Osteoblast (primary cell): ENCODE measurements around the gene DYRK1A. TPM values are rescaled to one million over a fixed set of nuclear protein-coding genes. Genes with fewer than 3 reads are reported as not detected.

ENCODE experiments used
- DNase-seq: peaks from one replicate; pipeline ENCODE4 v3.0.0; 2011; ENCODE audit warnings: low spot score, mixed read lengths; ENCODE audit not compliant: insufficient read length; ENCODE audit errors: missing footprints
- H2AFZ ChIP-seq: 2 replicates; pipeline ENCODE4 v1.6.0; 2011; ENCODE audit warnings: mild to moderate bottlenecking, low read length
- H3K27ac ChIP-seq: 2 replicates; pipeline ENCODE4 v1.5.1; 2011; ENCODE audit warnings: mild to moderate bottlenecking, low read depth, low read length, moderate library complexity
- H3K27me3 ChIP-seq: 2 replicates; pipeline ENCODE4 v1.6.0; 2012; ENCODE audit warnings: mild to moderate bottlenecking, control low read depth, inconsistent platforms, low read length, moderate library complexity; ENCODE audit not compliant: insufficient read depth
- H3K36me3 ChIP-seq: 2 replicates; pipeline ENCODE4 v1.5.1; 2011; ENCODE audit warnings: mild to moderate bottlenecking, low read length, control low read depth, moderate library complexity; ENCODE audit not compliant: insufficient read depth
- H3K4me1 ChIP-seq: 2 replicates; pipeline ENCODE4 v1.5.1; 2011; ENCODE audit warnings: mild to moderate bottlenecking, low read length, control low read depth, moderate library complexity; ENCODE audit not compliant: insufficient read depth
- H3K4me2 ChIP-seq: 2 replicates; pipeline ENCODE4 v1.6.0; 2011; ENCODE audit warnings: mild to moderate bottlenecking, low read length; ENCODE audit not compliant: insufficient read depth
- H3K4me3 ChIP-seq: fragments of 200-600 bp; sonication (generic); 3 replicates; pipeline ENCODE4 v1.5.1; 2012; ENCODE audit warnings: mild to moderate bottlenecking, low read length, inconsistent platforms; ENCODE audit not compliant: insufficient read depth
- H3K79me2 ChIP-seq: 2 replicates; pipeline ENCODE4 v1.6.0; 2012; ENCODE audit warnings: mild to moderate bottlenecking, low read length, control low read depth, inconsistent platforms; ENCODE audit not compliant: insufficient read depth
- H3K9me3 ChIP-seq: 2 replicates; pipeline ENCODE4 v1.5.1; 2011; ENCODE audit warnings: low read depth, low read length, control low read depth
- H4K20me1 ChIP-seq: 2 replicates; pipeline ENCODE4 v1.6.0; 2012; ENCODE audit warnings: mild to moderate bottlenecking, low read length, control low read depth; ENCODE audit not compliant: insufficient read depth
- total RNA-seq: library from RNA; depleted of rRNA; stranded (reverse); fragments of >200 nt; gene quantifications from 2 replicates; pipeline ENCODE4 v1.2.3, GENCODE V29; 2012
- TF ChIP-seq, protein P1 (sequence below): IDR thresholded peaks from 2 replicates; pipeline ENCODE4 v1.5.1; 2011; ENCODE audit warnings: mild to moderate bottlenecking, low read depth, low read length, moderate library complexity; ENCODE audit errors: extremely low read depth

DYRK1A gene
- total RNA-seq, 1 donor, result 99.2 TPM

DNA sequence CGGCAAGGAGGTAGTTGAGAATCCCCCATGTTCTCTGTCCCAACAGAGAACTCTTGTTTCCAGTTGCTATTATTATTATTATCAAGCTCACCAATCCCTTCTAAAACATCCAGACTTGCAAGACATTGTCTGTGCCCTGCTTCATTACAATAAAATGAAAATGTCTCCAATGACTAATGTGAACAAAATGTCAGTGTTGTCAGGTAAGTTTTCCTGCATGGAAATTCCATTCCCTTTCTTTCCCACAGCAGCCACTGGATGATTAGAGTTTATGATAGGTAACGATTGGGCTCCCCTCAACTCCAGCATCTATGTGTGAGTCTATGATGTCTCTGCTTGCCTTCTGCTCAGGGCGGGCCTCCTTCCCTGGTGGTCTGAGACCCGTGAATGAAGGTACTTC is 8.9 kb upstream of the DYRK1A start:
- DNase-seq, result no peak
- Histone ChIP-seq H3K27me3 (peaks cover 3% of the 10 kb centered on the region), H2AFZ (no peak overlapping the region), H3K4me3 (no peak overlapping the region), H4K20me1 (no peaks in the 10 kb centered on the region), H3K4me1 (peaks cover 9% of the 10 kb centered on the region), H3K9me3 (no peaks in the 10 kb centered on the region), H3K27ac (no peak overlapping the region), H3K4me2 (no peak overlapping the region), H3K79me2 (no peaks in the 10 kb centered on the region), H3K36me3 (no peaks in the 10 kb centered on the region)
- TF ChIP-seq, protein P1, sequence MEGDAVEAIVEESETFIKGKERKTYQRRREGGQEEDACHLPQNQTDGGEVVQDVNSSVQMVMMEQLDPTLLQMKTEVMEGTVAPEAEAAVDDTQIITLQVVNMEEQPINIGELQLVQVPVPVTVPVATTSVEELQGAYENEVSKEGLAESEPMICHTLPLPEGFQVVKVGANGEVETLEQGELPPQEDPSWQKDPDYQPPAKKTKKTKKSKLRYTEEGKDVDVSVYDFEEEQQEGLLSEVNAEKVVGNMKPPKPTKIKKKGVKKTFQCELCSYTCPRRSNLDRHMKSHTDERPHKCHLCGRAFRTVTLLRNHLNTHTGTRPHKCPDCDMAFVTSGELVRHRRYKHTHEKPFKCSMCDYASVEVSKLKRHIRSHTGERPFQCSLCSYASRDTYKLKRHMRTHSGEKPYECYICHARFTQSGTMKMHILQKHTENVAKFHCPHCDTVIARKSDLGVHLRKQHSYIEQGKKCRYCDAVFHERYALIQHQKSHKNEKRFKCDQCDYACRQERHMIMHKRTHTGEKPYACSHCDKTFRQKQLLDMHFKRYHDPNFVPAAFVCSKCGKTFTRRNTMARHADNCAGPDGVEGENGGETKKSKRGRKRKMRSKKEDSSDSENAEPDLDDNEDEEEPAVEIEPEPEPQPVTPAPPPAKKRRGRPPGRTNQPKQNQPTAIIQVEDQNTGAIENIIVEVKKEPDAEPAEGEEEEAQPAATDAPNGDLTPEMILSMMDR, result no peak

DNA sequence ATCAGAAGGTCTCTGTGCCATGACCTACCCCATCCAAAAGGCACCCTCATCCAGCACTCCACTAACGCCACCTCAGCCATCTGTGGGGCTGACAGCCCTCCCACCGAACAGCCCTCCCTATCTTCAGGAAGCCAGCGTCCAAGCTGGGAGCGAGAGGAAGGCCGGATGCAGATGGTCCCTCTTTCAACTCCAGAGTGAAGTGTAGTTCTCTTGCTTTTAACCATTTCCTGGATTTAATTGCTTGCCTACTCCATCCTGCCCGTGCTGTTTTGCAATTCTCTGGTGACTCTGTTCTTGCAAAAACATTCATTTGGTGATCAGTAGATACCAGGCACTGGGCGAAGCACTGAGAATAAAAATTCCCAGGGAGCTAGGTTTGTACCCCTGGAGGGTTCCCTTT is 8.2 kb upstream of the DYRK1A start:
- peaks cover 9% of the 10 kb centered on the region for H3K4me1 ChIP-seq
- TF ChIP-seq, protein P1, result no peak

DNA sequence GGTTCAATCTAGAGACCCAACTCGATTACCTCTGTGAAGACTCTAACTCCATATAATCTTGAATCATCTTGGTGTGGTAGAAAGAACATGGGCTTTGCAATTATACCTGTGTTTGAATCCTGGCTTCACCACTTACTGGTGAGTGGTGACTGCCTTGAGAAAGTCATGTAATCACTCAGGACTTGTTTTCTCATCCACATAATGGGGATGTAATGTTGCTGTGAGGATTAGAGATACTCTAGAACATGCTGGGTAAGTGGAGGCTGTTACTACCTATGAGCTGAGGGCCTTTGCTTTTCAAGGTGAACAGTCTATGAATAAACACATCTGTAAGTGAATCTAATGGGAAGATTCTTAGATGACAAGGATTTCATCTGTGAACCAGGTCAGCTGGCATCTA is 2.6 kb upstream of the DYRK1A start:
- DNase-seq, result no peak
- H3K36me3 ChIP-seq, result no peaks in the 10 kb centered on the region
- H2AFZ ChIP-seq, result no peak overlapping the region
- TF ChIP-seq, protein P1, result no peak
- peaks cover 7% of the 10 kb centered on the region for H4K20me1 ChIP-seq
- H3K4me3 ChIP-seq, result no peak overlapping the region
- H3K79me2 ChIP-seq, result peaks cover 17% of the 10 kb centered on the region
- H3K27me3 ChIP-seq, result no peaks in the 10 kb centered on the region
- peaks cover 12% of the 10 kb centered on the region for H3K4me1 ChIP-seq
- H3K27ac ChIP-seq, result no peak overlapping the region
- H3K4me2 ChIP-seq, result no peak overlapping the region
- H3K9me3 ChIP-seq, result no peaks in the 10 kb centered on the region

More for the DNA sequence above, 8.2 kb upstream of the DYRK1A start:
- Histone ChIP-seq H3K4me2 (peak overlapping the region; percentile 29), H3K27ac (no peak overlapping the region), H4K20me1 (no peaks in the 10 kb centered on the region), H3K36me3 (no peaks in the 10 kb centered on the region), H3K9me3 (no peaks in the 10 kb centered on the region), H3K79me2 (no peaks in the 10 kb centered on the region), H2AFZ (peak overlapping the region; percentile 80), H3K27me3 (peaks cover 3% of the 10 kb centered on the region), H3K4me3 (no peak overlapping the region)
- no peak for DNase-seq

DNA sequence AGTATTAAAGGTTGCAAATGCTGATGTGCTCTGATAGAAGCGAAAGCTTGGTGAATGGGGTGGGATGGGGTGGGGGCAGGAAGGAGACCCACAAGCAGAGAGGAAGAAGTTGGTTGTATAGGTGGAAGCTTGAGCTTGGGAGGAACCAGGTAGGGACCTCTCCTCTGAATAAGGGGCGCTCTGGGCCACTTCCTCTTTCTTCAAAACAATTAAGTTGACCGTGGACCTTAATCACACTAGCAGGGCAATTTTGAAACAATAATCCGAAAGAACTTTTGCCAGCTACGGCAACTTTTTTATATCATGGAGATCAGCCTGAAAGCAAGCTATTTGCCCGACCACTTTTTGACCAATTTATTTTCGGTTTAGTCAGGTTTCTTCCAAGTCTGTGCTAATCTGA is 1.9 kb upstream of the DYRK1A start:
- Histone ChIP-seq H3K4me2 (no peak overlapping the region), H3K9me3 (no peaks in the 10 kb centered on the region), H4K20me1 (peaks cover 15% of the 10 kb centered on the region), H3K79me2 (peaks cover 25% of the 10 kb centered on the region), H2AFZ (no peak overlapping the region), H3K27me3 (no peaks in the 10 kb centered on the region), H3K27ac (no peak overlapping the region), H3K4me1 (peaks cover 19% of the 10 kb centered on the region), H3K4me3 (no peak overlapping the region), H3K36me3 (no peaks in the 10 kb centered on the region)
- DNase-seq, result peak; percentile 18
- TF ChIP-seq, protein P1, result no peak
